NCI-H2227 (cell line): ENCODE data around the gene LOXL1.
A peak's percentile ranks its signal among the peaks of the same experiment; 100 is the strongest.

Source experiments
- DNase-seq: peaks from one replicate; lab custom pipeline; 2025; ENCODE audit not compliant: unreplicated experiment; lab: John Stamatoyannopoulos, UW

Gene LOXL1

DNA sequence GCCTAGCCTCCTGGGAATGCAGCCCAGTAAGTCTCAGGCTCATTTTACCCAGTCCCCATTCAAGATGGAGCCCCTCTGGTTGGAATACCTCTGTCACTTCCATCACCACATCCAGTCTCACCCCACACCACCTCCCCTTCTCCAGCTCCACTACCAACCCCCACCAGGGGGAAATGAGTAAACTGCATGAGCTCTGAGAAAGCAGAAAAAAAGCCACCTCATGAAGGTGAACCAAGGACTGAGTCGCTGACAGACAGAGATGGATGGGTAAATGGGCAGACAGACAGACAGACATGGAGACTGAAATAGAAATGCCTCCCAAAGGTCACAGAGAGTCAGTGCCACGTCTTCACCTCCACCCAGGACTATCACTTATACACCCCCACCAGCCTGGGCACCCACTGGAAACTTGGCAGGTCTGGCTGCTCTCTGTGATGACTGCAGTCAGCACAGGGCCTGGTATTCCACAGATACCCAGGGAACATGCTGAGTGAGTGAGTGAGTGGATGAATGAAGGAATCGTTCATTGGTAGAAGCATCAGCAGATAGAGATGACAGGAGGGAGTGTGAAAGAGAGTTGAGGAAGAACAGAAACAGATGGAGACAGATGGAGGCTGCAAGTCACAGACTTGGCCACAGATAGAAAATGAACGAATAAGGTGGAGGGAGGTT, 4.9 kb upstream of the LOXL1 start:
- no peak for DNase-seq

DNA sequence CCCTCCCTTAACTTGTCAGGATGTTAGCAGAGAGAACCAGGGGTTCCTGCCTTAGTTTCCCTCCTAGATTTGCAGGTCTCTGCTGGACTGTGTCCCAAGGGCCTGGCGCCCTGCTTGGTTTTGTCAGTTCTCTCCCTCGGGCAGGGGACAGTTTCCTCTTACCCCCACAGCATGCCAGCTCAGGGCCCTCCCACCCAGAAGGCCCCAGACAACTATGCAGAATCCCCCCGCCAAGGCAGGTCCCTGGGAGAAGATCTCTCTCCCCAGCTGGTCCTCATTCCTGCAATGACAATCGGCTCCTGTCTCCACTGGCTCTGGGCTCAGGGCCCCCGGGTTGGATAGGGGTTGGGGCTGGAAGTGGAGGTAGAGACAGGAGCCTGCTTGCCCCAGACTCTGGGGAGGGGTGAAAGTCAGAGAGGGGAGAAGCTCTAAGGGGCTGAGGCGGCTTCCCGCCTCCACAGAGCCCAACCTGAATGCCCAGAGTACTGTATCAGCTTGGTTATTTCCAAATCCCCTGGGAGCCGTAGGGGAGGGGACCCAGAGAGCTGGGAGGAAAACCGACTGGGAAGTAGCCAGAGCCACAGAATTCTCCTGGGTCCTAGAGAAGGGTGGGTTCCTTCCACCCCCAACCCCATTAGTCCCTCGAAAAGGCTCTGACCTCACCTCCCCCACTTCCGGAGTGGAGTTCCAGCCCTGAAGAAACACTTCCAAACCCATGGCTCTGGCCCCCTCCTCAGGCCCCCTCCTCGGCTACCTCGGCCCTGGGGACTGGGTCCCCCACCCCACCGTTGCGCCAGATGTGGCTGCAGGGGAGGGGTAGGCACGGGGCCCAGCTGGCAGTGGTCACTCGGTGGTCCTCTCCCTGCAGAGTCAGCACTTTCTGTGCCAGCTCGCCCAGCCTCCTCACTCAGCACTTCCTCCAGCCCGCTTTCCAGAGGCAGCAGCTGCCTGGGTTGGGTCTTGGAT, 3.8 kb upstream of the LOXL1 start:
- peak; percentile 46 for DNase-seq

DNA sequence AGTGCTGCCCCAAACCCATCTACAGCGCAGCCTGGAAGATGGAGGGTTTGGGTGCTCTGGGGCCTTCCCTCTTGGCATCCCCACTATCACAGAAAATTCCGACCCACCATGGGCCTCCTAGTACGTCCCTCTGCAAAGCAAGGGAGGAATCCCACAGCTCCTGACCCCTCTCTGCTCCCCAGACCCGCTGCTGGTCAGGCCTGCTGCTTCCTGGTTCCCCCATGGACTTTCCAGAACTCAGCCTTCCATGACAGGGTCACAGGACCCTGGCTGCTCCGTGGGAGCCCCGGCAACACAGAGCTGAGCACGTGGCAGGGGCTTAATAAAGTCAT, 3.1 kb upstream of the LOXL1 start:
- DNase-seq, result no peak

DNA sequence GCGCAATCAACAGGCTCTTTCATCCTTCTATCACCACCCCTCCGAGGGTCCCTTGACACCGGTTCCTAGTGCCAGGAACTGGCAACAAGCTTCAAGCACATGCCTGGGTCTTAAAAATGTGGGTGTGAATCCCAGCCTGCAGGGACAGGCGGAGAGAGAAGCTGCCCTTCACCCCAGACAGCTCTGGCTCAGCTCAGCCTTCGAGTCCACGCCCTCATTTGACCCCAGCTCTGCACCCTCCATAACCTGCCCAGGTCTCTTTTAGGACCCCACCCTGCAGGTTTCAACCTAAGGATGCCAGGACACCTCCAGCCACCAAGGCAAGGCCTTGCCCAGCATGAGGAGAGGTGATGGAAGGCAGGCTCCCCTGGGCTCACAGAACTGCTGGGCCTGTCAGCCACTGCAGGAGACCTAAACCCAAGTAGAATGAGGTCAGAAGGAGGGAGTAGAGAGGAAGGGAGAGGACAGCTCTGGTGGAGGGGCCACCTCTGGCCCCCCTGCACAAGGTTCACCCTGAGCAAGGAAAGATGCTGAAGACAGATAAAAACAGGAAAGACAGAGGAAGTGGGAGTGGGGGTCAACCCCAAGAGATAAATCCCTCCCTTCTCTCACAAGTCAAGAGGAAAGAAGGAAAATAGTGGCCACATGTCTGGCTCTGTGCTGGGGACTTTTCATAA, 2.6 kb upstream of the LOXL1 start:
- no peak for DNase-seq

GRCh38 chr15:73924171-73924921, 1.9 kb upstream of the LOXL1 start:
- DNase-seq, result no peak

GRCh38 chr15:73925848-73926218, 429 bp upstream of the LOXL1 start:
- DNase-seq, result no peak

DNA sequence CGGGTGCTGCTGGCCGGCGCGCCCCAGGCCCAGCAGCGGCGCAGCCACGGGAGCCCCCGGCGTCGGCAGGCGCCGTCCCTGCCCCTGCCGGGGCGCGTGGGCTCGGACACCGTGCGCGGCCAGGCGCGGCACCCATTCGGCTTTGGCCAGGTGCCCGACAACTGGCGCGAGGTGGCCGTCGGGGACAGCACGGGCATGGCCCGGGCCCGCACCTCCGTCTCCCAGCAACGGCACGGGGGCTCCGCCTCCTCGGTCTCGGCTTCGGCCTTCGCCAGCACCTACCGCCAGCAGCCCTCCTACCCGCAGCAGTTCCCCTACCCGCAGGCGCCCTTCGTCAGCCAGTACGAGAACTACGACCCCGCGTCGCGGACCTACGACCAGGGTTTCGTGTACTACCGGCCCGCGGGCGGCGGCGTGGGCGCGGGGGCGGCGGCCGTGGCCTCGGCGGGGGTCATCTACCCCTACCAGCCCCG, 777 bp downstream of the LOXL1 start:
- DNase-seq, result peak; percentile 35

GRCh38 chr15:73927476-73928240, 1.4 kb downstream of the LOXL1 start:
- peak; percentile 60 for DNase-seq

- no peak for DNase-seq
These were observed 1.9 kb downstream of the LOXL1 start for GRCh38 chr15:73928241-73928579.

DNA sequence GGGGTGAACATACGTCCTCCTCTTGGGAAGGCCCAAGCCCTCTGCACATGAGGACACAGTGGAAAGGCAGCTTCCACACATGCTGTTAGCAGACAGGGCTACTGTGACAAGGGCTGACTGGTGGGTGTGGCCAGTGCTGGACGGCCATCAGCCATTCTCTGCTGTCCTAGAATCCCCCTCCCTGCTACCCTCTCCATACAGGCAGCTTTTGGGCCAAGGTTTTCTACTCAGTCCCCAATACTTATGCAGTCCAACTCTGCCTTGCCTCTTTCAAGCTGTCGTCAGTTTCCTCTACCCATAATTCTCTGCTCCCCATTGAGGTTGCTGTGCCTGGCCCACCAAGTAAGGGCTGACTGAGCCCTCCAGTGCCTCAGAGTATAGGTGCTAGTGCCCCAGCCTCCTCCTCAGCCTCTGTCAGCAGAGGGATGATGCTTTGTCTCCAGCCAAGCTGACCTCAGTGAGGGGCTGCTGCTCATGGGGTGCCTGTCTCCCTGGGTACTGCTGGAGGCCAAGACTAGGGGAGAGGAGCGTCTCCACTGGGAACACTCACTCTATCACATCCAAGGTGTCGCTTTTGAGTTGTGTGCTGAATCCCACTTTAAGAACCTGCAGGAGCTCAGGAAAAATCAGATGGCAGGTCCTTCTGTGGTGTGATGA, 2.8 kb downstream of the LOXL1 start:
- DNase-seq, result peak; percentile 26

DNA sequence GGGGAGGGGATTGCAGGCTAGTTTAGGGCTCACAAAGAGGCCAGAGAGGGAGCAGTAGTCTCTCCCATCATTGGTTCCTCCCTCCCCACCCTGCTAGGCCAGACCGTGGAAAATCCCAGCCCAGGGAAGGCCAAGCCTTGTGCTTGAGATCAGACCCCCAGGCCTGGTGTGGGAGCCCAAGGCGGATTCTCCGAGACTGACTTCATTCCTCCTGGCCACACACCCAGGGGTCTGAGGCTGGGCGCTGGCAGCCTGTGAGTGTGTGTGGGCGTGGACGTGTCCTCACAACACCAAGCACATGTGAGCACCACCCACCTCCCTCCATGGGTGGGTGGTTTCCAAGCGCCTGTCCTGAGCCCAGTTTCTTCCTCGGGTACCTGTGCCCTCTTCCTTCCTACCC, 4.1 kb downstream of the LOXL1 start:
- DNase-seq, result no peak

DNA sequence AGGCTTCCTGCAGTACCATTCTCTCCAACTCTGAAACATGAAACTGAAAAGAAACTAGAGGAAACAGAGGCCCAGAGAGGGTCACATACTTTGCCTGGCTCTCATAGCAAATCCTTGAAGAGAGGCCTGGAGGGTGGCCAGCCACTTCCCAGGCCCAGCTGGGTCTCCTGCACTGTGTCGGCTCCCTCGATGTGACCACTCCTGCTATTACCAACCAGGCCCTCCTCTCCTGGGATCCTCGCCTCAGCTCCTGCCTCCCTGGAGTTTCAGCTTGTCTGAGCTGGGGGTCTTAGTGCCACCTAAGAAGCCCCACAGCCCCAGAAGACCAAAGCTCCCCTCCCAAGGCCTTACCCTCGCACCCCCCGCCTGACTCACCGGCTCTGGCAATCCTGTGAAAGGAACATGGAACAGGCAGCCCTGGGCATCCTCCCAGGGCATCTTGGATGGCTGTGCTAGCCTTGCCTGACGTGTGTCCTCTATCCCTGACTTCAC, 4.6 kb downstream of the LOXL1 start:
- DNase-seq, result no peak

DNA sequence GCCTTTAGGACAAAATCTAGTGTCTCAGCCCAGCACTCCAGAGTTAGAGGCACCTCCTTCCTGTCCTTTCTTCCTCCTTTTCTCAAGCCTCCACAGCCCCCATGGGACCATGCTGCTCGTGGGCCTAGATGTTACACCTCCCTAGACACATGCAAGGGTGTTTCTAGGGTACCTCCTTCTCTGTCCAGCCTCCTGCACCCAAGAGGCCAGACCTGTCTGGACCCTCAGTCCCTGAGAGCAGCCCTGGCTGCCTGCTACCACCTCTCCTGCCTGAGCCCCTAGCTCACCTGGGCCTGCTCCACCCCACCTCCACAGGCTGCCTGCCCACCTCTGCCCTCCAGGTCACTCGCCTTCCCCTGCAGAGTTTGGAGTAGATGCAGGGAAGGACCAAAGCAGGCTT, 5.2 kb downstream of the LOXL1 start:
- DNase-seq, result no peak

- DNase-seq, result no peak
These were observed 6.3 kb downstream of the LOXL1 start for GRCh38 chr15:73932381-73933191.

GRCh38 chr15:73934281-73934680, 8.0 kb downstream of the LOXL1 start:
- no peak for DNase-seq

DNA sequence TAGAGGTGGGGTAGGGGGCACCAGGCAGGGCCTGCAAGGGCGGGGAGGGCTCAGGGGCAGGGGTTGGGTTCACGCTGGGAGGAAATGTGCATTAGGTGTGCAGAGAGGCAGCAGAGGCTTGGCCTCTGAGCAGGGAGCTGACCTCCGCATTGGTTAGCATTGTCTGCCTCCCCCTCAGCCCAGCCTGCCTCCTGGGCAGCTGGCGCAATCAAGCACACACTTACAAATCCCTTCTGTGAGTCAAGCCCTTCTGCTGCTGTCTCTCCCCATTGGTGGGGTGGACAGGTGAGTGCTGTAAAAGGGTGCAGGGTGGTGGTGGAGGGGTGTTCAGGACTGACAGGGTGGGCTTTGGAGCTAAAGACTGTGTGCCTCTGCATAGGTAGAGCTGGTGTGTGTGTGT, 9.3 kb downstream of the LOXL1 start:
- peak; percentile 10 for DNase-seq

DNA sequence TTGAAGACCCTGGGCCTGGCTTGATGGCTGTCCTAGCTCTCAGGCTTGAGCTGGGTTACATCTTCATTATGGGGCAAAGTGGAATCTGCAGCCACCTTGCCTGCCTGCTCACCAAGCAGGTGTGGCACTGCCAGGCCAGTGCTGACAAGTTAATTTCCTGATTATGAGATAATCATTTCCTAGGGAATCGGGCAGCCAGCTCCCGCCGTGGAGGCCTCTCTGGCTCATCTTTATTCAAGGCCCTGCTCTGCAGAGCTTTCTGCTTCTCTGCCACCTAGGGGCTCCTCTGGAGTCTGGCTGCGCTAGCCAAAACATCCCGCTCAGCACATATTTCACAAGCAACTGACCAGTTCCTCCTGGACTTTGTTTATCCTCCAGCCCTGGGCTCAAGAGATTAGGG, 9.9 kb downstream of the LOXL1 start:
- peak; percentile 21 for DNase-seq

- no peak for DNase-seq
These were observed 10.5 kb downstream of the LOXL1 start for GRCh38 chr15:73936588-73937290.
